ENCODE measurements around the gene PHC2. TPM values are rescaled to one million over a fixed set of nuclear protein-coding genes. Genes with fewer than 3 reads are reported as not detected.

The PHC2 gene
- polyA plus RNA-seq, 1 donor from 2014 or later: 171 TPM

GRCh38 chr1:33393524-33393923 lies 37.4 kb downstream of the PHC2 start:
- no peak overlapping the region for H2AFZ ChIP-seq (ENCODE audit: low read depth, low read length)
- H3K36me3 ChIP-seq (ENCODE audit: insufficient read depth, low read length): no peaks in the 10 kb centered on the region
- peak overlapping the region; percentile 99 for H3K27ac ChIP-seq (ENCODE audit: low read length)
- H3F3A ChIP-seq (ENCODE audit: insufficient read depth, low read length, poor library complexity, severe bottlenecking): peaks cover 22% of the 10 kb centered on the region
- H3K9me3 ChIP-seq (ENCODE audit: low read length): no peaks in the 10 kb centered on the region
- peak overlapping the region; percentile 92 for H3K9ac ChIP-seq (ENCODE audit: low read length)
- TF ChIP-seq EP300 (conservative IDR thresholded peaks at IDR 0.05; ENCODE audit: poor library complexity, severe bottlenecking): peak; percentile 14
- no peak for TF ChIP-seq TAF1 (IDR thresholded peaks at IDR 0.05; ENCODE audit: low read depth)
- TF ChIP-seq REST (IDR thresholded peaks at IDR 0.05; ENCODE audit: borderline replicate concordance): peak; percentile 82
- TF ChIP-seq POLR2AphosphoS5 (IDR thresholded peaks at IDR 0.05): peak; percentile 15
- no peaks in the 10 kb centered on the region for H4K20me1 ChIP-seq (ENCODE audit: insufficient read depth)
- H3K27me3 ChIP-seq (ENCODE audit: insufficient read depth, low read depth, low read length): no peaks in the 10 kb centered on the region
- H3K9me2 ChIP-seq (ENCODE audit: insufficient read depth, low read length): no peaks in the 10 kb centered on the region
- H3K4me3 ChIP-seq (ENCODE audit: low read length): peak overlapping the region; percentile 71
- H3K4me2 ChIP-seq (ENCODE audit: low read length): peak overlapping the region; percentile 89
- peaks cover 38% of the 10 kb centered on the region for H3K79me2 ChIP-seq (replicated peaks; ENCODE audit: insufficient read depth, low read length)

DNA sequence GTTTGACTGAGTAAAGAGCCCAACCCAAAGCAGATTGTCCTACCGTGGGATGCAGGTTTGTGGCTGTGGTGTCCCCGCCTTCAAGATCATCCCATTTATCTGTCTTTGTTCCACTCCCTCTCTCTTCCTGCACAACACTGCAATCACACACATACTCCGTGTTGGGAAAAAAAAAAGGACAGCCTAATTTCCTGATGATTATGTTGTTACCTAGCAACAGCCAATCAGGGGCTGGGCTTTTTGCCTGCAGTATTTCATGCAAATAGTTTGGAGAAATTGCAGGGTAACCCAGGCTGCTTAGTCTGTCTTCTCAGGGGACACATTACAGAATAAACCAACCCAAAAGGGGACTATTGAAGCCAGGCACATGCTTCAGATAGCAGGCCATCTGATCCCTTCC lies 38.3 kb downstream of the PHC2 start:
- Histone ChIP-seq H2AFZ (ENCODE audit: low read depth, low read length) (peak overlapping the region; percentile 15), H3K36me3 (ENCODE audit: insufficient read depth, low read length) (peaks cover 4% of the 10 kb centered on the region), H3K9me2 (ENCODE audit: insufficient read depth, low read length) (no peaks in the 10 kb centered on the region), H3F3A (ENCODE audit: insufficient read depth, low read length, poor library complexity, severe bottlenecking) (peaks cover 22% of the 10 kb centered on the region), H4K20me1 (ENCODE audit: insufficient read depth) (no peaks in the 10 kb centered on the region), H3K9me3 (ENCODE audit: low read length) (no peaks in the 10 kb centered on the region), H3K4me2 (ENCODE audit: low read length) (peak overlapping the region; percentile 89), H3K27ac (ENCODE audit: low read length) (peak overlapping the region; percentile 99), H3K4me3 (ENCODE audit: low read length) (peak overlapping the region; percentile 71), H3K79me2 (replicated peaks; ENCODE audit: insufficient read depth, low read length) (peaks cover 45% of the 10 kb centered on the region), H3K27me3 (ENCODE audit: insufficient read depth, low read depth, low read length) (no peaks in the 10 kb centered on the region), H3K9ac (ENCODE audit: low read length) (peak overlapping the region; percentile 92)
- peak; percentile 75 for TF ChIP-seq EP300 (conservative IDR thresholded peaks at IDR 0.05; ENCODE audit: poor library complexity, severe bottlenecking)
- TF ChIP-seq TAF1 (IDR thresholded peaks at IDR 0.05; ENCODE audit: low read depth): peak; percentile 94
- peak; percentile 51 for TF ChIP-seq MXI1 (conservative IDR thresholded peaks at IDR 0.05; ENCODE audit: poor library complexity, severe bottlenecking)
- TF ChIP-seq POLR2AphosphoS5 (IDR thresholded peaks at IDR 0.05): peak; percentile 97
- peak; percentile 98 for TF ChIP-seq REST (IDR thresholded peaks at IDR 0.05; ENCODE audit: borderline replicate concordance)
- no peak for TF ChIP-seq SMC3 (conservative IDR thresholded peaks at IDR 0.05; ENCODE audit: poor library complexity)
- TF ChIP-seq EZH2 (IDR thresholded peaks at IDR 0.05; ENCODE audit: borderline replicate concordance, insufficient read depth, low read length, poor library complexity, severe bottlenecking): no peak
- TF ChIP-seq RAD21 (conservative IDR thresholded peaks at IDR 0.05): peak; percentile 31

Measured in neural cell (in vitro differentiated cells).